NB4 (cell line): Measurements from ENCODE around the gene PATJ.

Experiments used
- CTCF ChIP-seq: IDR thresholded peaks from one replicate; pipeline ENCODE4 v1.5.1; 2012; ENCODE audit warnings: low read depth, low read length
- MYC ChIP-seq: IDR thresholded peaks from 2 replicates; pipeline ENCODE4 v1.6.1; 2011; ENCODE audit warnings: low read depth, low read length
- POLR2A ChIP-seq: IDR thresholded peaks from 2 replicates; pipeline ENCODE4 v1.6.1; 2011; ENCODE audit warnings: mild to moderate bottlenecking; ENCODE audit not compliant: insufficient read length; ENCODE audit errors: extremely low read depth

GRCh38 chr1:61842036-61842435, 99.8 kb downstream of the PATJ start:
- no peak for TF ChIP-seq CTCF
- TF ChIP-seq POLR2A = no peak
- no peak for TF ChIP-seq MYC
